ENCODE measurements around the gene GALNT10. TPM values are rescaled to one million over a fixed set of nuclear protein-coding genes. Genes with fewer than 3 reads are reported as not detected.

Gene GALNT10
- total RNA-seq, 1 experiment from 2014 or later, result 18.6 TPM

- Histone ChIP-seq H3K27me3 (no peaks in the 10 kb centered on the region), H3K36me3 (peaks cover 12% of the 10 kb centered on the region), H3K27ac (no peak overlapping the region), H3K9me3 (replicated peaks) (no peaks in the 10 kb centered on the region), H3K4me1 (no peaks in the 10 kb centered on the region), H3K4me3 (no peak overlapping the region)
- DNase-seq, result no peak
Observed at GRCh38 chr5:154385236-154385512, 194.6 kb downstream of the GALNT10 start.

- no peak for DNase-seq
- Histone ChIP-seq H3K27ac (no peak overlapping the region), H3K36me3 (peaks cover 5% of the 10 kb centered on the region; the same call in 1 of the 2 replicates), H3K27me3 (no peaks in the 10 kb centered on the region), H3K9me3 (replicated peaks) (no peaks in the 10 kb centered on the region), H3K4me1 (no peaks in the 10 kb centered on the region), H3K4me3 (no peak overlapping the region)
Observed at GRCh38 chr5:154386952-154387629, 196.6 kb downstream of the GALNT10 start.

- no peaks in the 10 kb centered on the region for H3K9me3 ChIP-seq (replicated peaks)
- no peak for DNase-seq
Observed at GRCh38 chr5:154388842-154389241, 198.3 kb downstream of the GALNT10 start.

GRCh38 chr5:154390096-154390495 lies 199.6 kb downstream of the GALNT10 start:
- DNase-seq, result no peak
- Histone ChIP-seq H3K27ac (no peak overlapping the region), H3K36me3 (no peaks in the 10 kb centered on the region; the same call in 1 of the 2 replicates)

More at GRCh38 chr5:154388842-154389241, 198.3 kb downstream of the GALNT10 start:
- Histone ChIP-seq H3K27ac (no peak overlapping the region), H3K4me3 (no peak overlapping the region), H3K4me1 (no peaks in the 10 kb centered on the region), H3K27me3 (no peaks in the 10 kb centered on the region), H3K36me3 (no peaks in the 10 kb centered on the region; the same call in 1 of the 2 replicates)

GRCh38 chr5:154390746-154391359 lies 200.3 kb downstream of the GALNT10 start:
- Histone ChIP-seq H3K27me3 (no peaks in the 10 kb centered on the region), H3K4me1 (no peaks in the 10 kb centered on the region), H3K9me3 (replicated peaks) (no peaks in the 10 kb centered on the region), H3K27ac (no peak overlapping the region), H3K36me3 (no peaks in the 10 kb centered on the region; the same call in 1 of the 2 replicates), H3K4me3 (no peak overlapping the region)
- DNase-seq, result no peak

More at GRCh38 chr5:154390096-154390495, 199.6 kb downstream of the GALNT10 start:
- Histone ChIP-seq H3K9me3 (replicated peaks) (no peaks in the 10 kb centered on the region), H3K4me1 (no peaks in the 10 kb centered on the region), H3K4me3 (no peak overlapping the region), H3K27me3 (no peaks in the 10 kb centered on the region)

GRCh38 chr5:154391788-154392187 lies 201.3 kb downstream of the GALNT10 start:
- H3K9me3 ChIP-seq (replicated peaks), result no peaks in the 10 kb centered on the region
- no peak overlapping the region for H3K4me3 ChIP-seq
- no peak overlapping the region for H3K27ac ChIP-seq
- no peaks in the 10 kb centered on the region for H3K4me1 ChIP-seq
- no peaks in the 10 kb centered on the region for H3K27me3 ChIP-seq
- DNase-seq, result no peak
- H3K36me3 ChIP-seq, result no peaks in the 10 kb centered on the region; the same call in 1 of the 2 replicates

GRCh38 chr5:154393850-154394249 lies 203.3 kb downstream of the GALNT10 start:
- no peaks in the 10 kb centered on the region for H3K9me3 ChIP-seq (replicated peaks)
- H3K36me3 ChIP-seq, result no peaks in the 10 kb centered on the region; the same call in 1 of the 2 replicates
- DNase-seq, result no peak
- no peaks in the 10 kb centered on the region for H3K27me3 ChIP-seq
- H3K27ac ChIP-seq, result no peak overlapping the region
- H3K4me1 ChIP-seq, result peaks cover 3% of the 10 kb centered on the region; the same call in 1 of the 2 replicates
- H3K4me3 ChIP-seq, result no peak overlapping the region

GRCh38 chr5:154394307-154394706 lies 203.8 kb downstream of the GALNT10 start:
- peaks cover 3% of the 10 kb centered on the region; the same call in 1 of the 2 replicates for H3K4me1 ChIP-seq
- no peak for DNase-seq
- no peak overlapping the region for H3K27ac ChIP-seq
- H3K9me3 ChIP-seq (replicated peaks), result no peaks in the 10 kb centered on the region
- no peaks in the 10 kb centered on the region for H3K27me3 ChIP-seq
- no peaks in the 10 kb centered on the region; the same call in 1 of the 2 replicates for H3K36me3 ChIP-seq
- no peak overlapping the region for H3K4me3 ChIP-seq

GRCh38 chr5:154395407-154396106 lies 205.0 kb downstream of the GALNT10 start:
- DNase-seq, result no peak
- Histone ChIP-seq H3K4me3 (no peak overlapping the region), H3K9me3 (replicated peaks) (no peaks in the 10 kb centered on the region), H3K4me1 (peaks cover 3% of the 10 kb centered on the region; the same call in 1 of the 2 replicates), H3K27me3 (no peaks in the 10 kb centered on the region), H3K27ac (no peak overlapping the region), H3K36me3 (no peaks in the 10 kb centered on the region; the same call in 1 of the 2 replicates)

- DNase-seq, result peak; percentile 75 to 80
- Histone ChIP-seq H3K4me1 (peaks cover 3% of the 10 kb centered on the region; the same call in 1 of the 2 replicates), H3K9me3 (replicated peaks) (no peaks in the 10 kb centered on the region), H3K36me3 (no peaks in the 10 kb centered on the region), H3K27ac (no peak overlapping the region), H3K4me3 (no peak overlapping the region), H3K27me3 (no peaks in the 10 kb centered on the region)
Observed at GRCh38 chr5:154396128-154396527, 205.6 kb downstream of the GALNT10 start.

- H3K36me3 ChIP-seq, result no peaks in the 10 kb centered on the region
- no peaks in the 10 kb centered on the region for H3K9me3 ChIP-seq (replicated peaks)
- peak; percentile 43 to 60 for DNase-seq
- H3K4me1 ChIP-seq, result peaks cover 3% of the 10 kb centered on the region; the same call in 1 of the 2 replicates
- no peaks in the 10 kb centered on the region for H3K27me3 ChIP-seq
- no peak overlapping the region for H3K4me3 ChIP-seq
- H3K27ac ChIP-seq, result no peak overlapping the region; the same call in 1 of the 2 replicates
Observed at GRCh38 chr5:154397652-154398406, 207.3 kb downstream of the GALNT10 start.

GRCh38 chr5:154400678-154401077 lies 210.1 kb downstream of the GALNT10 start:
- Histone ChIP-seq H3K9me3 (replicated peaks) (no peaks in the 10 kb centered on the region), H3K4me1 (peaks cover 3% of the 10 kb centered on the region; the same call in 1 of the 2 replicates), H3K36me3 (no peaks in the 10 kb centered on the region; the same call in 1 of the 2 replicates), H3K27me3 (no peaks in the 10 kb centered on the region), H3K27ac (no peak overlapping the region), H3K4me3 (no peak overlapping the region)
- DNase-seq, result no peak

GRCh38 chr5:154401355-154401754 lies 210.8 kb downstream of the GALNT10 start:
- no peaks in the 10 kb centered on the region for H3K9me3 ChIP-seq (replicated peaks)
- H3K36me3 ChIP-seq, result no peaks in the 10 kb centered on the region; the same call in 1 of the 2 replicates
- no peak for DNase-seq
- no peaks in the 10 kb centered on the region for H3K27me3 ChIP-seq
- H3K4me1 ChIP-seq, result peaks cover 3% of the 10 kb centered on the region; the same call in 1 of the 2 replicates
- no peak overlapping the region for H3K4me3 ChIP-seq
- H3K27ac ChIP-seq, result no peak overlapping the region

- H3K4me1 ChIP-seq, result peaks cover 3% of the 10 kb centered on the region; the same call in 1 of the 2 replicates
- H3K9me3 ChIP-seq (replicated peaks), result no peaks in the 10 kb centered on the region
- H3K27ac ChIP-seq, result no peak overlapping the region
- no peaks in the 10 kb centered on the region for H3K27me3 ChIP-seq
- no peak for DNase-seq
- H3K36me3 ChIP-seq, result no peaks in the 10 kb centered on the region; the same call in 1 of the 2 replicates
- no peak overlapping the region for H3K4me3 ChIP-seq
Observed at GRCh38 chr5:154401931-154402330, 211.4 kb downstream of the GALNT10 start.
